NCI-H748 treated with DMSO at 0.1 percent for 48 hours (cell line): Measurements from ENCODE around the gene LGI4.

ENCODE experiments used
- DNase-seq: peaks from one replicate; lab custom pipeline; 2025; lab: John Stamatoyannopoulos, UW

Gene LGI4

DNA sequence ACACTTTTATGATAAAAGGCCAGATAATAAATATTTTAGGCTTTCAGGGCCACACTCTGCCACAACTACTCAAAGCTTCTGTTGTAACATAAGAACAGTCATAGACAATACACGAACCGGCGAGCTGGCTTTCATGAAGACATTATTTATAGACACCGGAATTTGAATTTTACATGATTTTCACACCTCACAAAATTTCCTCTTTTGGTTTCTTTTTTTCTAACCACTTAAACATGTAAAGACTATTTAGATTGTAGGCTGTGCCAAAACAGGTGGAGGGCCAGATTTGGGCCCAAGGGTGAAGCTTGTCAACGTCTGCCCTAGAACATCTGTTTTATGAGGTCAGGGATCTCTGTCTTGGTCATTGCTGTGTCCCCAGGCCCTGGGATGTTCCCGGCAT is 48.9 kb downstream of the LGI4 start:
- DNase-seq, result no peak

DNA sequence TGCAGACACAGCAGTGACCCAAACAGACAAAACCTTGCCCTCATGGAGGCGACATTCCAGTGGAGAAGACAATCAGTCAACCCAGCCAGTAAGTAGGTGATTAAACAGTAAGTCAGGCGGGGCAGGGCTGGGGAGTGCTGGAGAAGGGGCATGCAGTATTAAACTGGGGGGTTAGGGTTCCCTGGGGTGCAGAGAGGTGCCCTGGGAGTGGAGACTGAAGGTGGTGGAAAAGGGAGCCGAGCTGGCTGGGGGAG is 50.4 kb downstream of the LGI4 start:
- DNase-seq, result no peak

- no peak for DNase-seq
Observed at GRCh38 chr19:35083691-35084508, 51.0 kb downstream of the LGI4 start.

DNA sequence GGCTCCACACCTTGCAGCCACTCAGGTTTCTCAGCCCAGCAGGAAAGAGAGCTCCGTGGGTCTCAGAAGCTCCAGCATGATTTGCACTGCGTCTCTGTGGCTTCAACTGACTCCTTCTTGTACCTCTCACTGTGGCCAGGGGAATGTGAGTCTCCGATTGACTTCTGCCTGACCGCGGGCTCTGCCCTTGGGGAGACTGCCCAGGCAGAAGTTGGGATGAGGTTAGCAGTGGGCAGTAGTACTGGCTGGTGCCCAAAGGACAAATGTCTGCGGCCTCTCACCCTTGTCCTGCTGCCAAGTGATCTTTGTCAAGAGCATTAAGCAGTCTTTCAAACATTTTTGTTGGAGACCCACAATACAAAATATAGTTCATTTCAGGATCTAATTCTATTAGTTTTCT is 53.7 kb downstream of the LGI4 start:
- DNase-seq, result no peak

GRCh38 chr19:35080613-35081170 is 54.2 kb downstream of the LGI4 start:
- DNase-seq, result no peak

- no peak for DNase-seq
Observed at GRCh38 chr19:35079826-35080225, 55.0 kb downstream of the LGI4 start.

- DNase-seq, result no peak
Observed at GRCh38 chr19:35077411-35078223, 57.2 kb downstream of the LGI4 start.

- no peak for DNase-seq
Observed at GRCh38 chr19:35076657-35077056, 58.2 kb downstream of the LGI4 start.

DNA sequence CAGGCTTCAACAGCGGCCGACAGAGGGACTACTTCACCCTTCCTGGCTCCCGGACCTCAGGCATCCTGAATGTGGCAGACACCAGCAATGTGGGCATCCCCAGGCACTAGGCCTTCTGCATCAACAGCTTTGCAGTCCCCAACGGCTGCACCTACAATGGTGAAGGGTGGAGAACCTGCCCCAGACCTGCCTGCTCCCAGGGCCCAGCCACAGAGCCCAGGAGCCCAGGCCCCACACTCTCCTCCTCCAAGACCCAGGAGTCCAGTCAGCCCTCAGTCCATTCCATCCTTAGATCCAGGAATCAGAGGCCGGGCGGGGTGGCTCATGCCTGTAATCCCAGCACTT is 58.9 kb downstream of the LGI4 start:
- no peak for DNase-seq

GRCh38 chr19:35075202-35076025 is 59.4 kb downstream of the LGI4 start:
- DNase-seq, result no peak
